K562 (cell line): ENCODE results near the gene DNAJB14.

Experiments used
- CBX5 ChIP-seq: IDR thresholded peaks from 2 replicates; pipeline ENCODE4 v1.6.1; 2014; ENCODE audit warnings: low read depth, borderline replicate concordance
- POLR2A ChIP-seq: fragments of 450-650 bp; conservative IDR thresholded peaks from 2 replicates; pipeline ENCODE4 v1.6.1; 2016
- SREBF2 ChIP-seq: sonication (generic); formaldehyde crosslinking; IDR thresholded peaks from 2 replicates; pipeline ENCODE4 v1.4.0; 2020; ENCODE audit warnings: mild to moderate bottlenecking, missing genetic modification reagents

GRCh38 chr4:99885687-99886086 lies 60.7 kb downstream of the DNAJB14 start:
- TF ChIP-seq CBX5 = no peak
- no peak for TF ChIP-seq SREBF2 (CRISPR knock-in tag)
- TF ChIP-seq POLR2A = no peak
